ENCODE data around the gene BDH2. TPM values are rescaled to one million over a fixed set of nuclear protein-coding genes. Genes with fewer than 3 reads are reported as not detected.

BDH2 gene
- total RNA-seq, 4 donors from 2014 or later: 16.4 to 47.1 (median 32.2) TPM

GRCh38 chr4:103105558-103106356 lies 6.1 kb upstream of the BDH2 start:
- Histone ChIP-seq H3K27ac (no peak overlapping the region), H3K4me3 (no peak overlapping the region), H3K4me1 (no peaks in the 10 kb centered on the region), H3K9me3 (no peaks in the 10 kb centered on the region), H3K36me3 (no peaks in the 10 kb centered on the region), H3K27me3 (no peaks in the 10 kb centered on the region)
- WGBS, 2 donors: 91 to 93% methylated on average over 2 of the region's 2 CpGs
- DNase-seq: no peak
- intact Hi-C loops (cut with DNase I): no loop called here
- TF ChIP-seq CTCF (IDR thresholded peaks at IDR 0.05) (no peak), POLR2A (IDR thresholded peaks at IDR 0.05) (no peak)

- Histone ChIP-seq H3K4me1 (peaks cover 0 to 2% (median 0%) of the 10 kb centered on the region in 3 donors), H3K27me3 (no peaks in the 10 kb centered on the region), H3K36me3 (no peaks in the 10 kb centered on the region), H3K9me3 (no peaks in the 10 kb centered on the region), H3K4me3 (no peak overlapping the region), H3K27ac (no peak overlapping the region)
- intact Hi-C loops (cut with DNase I): no loop called here
- WGBS, 2 donors: 92 to 94% methylated on average over 3 of the region's 3 CpGs
- TF ChIP-seq CTCF (IDR thresholded peaks at IDR 0.05) (no peak), POLR2A (IDR thresholded peaks at IDR 0.05) (no peak)
- DNase-seq: no peak
Observed at GRCh38 chr4:103104886-103105285, 5.3 kb upstream of the BDH2 start.

GRCh38 chr4:103100691-103101090 lies 1.1 kb upstream of the BDH2 start:
- Histone ChIP-seq H3K36me3 (no peaks in the 10 kb centered on the region), H3K4me3 (no peak overlapping the region), H3K4me1 (peaks cover 4 to 37% (median 9%) of the 10 kb centered on the region in 3 donors), H3K9me3 (no peaks in the 10 kb centered on the region), H3K27ac (no peak overlapping the region), H3K27me3 (no peaks in the 10 kb centered on the region)
- TF ChIP-seq CTCF (IDR thresholded peaks at IDR 0.05): no peak
- no peak for TF ChIP-seq POLR2A (IDR thresholded peaks at IDR 0.05)
- no peak for DNase-seq
- WGBS, 2 donors: 67% methylated on average over 5 of the region's 5 CpGs
- intact Hi-C loops (cut with DNase I): no loop called here

- H3K4me1 ChIP-seq: peaks cover 4 to 37% (median 9%) of the 10 kb centered on the region in 3 donors
- intact Hi-C loops (cut with DNase I): loop anchor here (10.0 kb wide), 1 partner anchor 64 kb away; no protein-coding TSS in a partner anchor
- H3K4me3 ChIP-seq: peak overlapping the region; percentile 28 to 67 (median 48)
- H3K36me3 ChIP-seq: no peaks in the 10 kb centered on the region
- H3K27me3 ChIP-seq: no peaks in the 10 kb centered on the region
- DNase-seq: no peak
- 11 to 22% methylated on average over 4 of the region's 4 CpGs for WGBS, 2 donors
- TF ChIP-seq CTCF (IDR thresholded peaks at IDR 0.05) (no peak), POLR2A (IDR thresholded peaks at IDR 0.05) (no peak)
- no peaks in the 10 kb centered on the region for H3K9me3 ChIP-seq
- H3K27ac ChIP-seq: peak overlapping the region; percentile 62 to 82 (median 78)
Observed at GRCh38 chr4:103098756-103099440, 736 bp downstream of the BDH2 start.

- peak overlapping the region in 2 of 4 donors; percentile 81 to 82 for H3K27ac ChIP-seq
- peak overlapping the region in 3 of 4 donors; percentile 45 to 67 (median 52) for H3K4me3 ChIP-seq
- no peaks in the 10 kb centered on the region for H3K9me3 ChIP-seq
- TF ChIP-seq CTCF (IDR thresholded peaks at IDR 0.05) (no peak), POLR2A (IDR thresholded peaks at IDR 0.05) (no peak)
- H3K4me1 ChIP-seq: peaks cover 4 to 37% (median 9%) of the 10 kb centered on the region in 3 donors
- intact Hi-C loops (cut with DNase I): loop anchor here (10.0 kb wide), 1 partner anchor 64 kb away; no protein-coding TSS in a partner anchor
- WGBS, 2 donors: 65 to 69% methylated on average over 5 to 8 of the region's 10 CpGs
- H3K27me3 ChIP-seq: no peaks in the 10 kb centered on the region
- no peaks in the 10 kb centered on the region for H3K36me3 ChIP-seq
- no peak for DNase-seq
Observed at GRCh38 chr4:103098341-103098740, 1.3 kb downstream of the BDH2 start.

Measured in esophagus squamous epithelium (tissue), 5 donors.